HG02588 (cell line): ENCODE data around the gene DLX2.

ENCODE experiments used
- ATAC-seq: cut with Tn5 transposase; IDR thresholded peaks from one replicate; pipeline ENCODE4 v1.9.1; 2021; ENCODE audit warnings: mild to moderate bottlenecking, moderate library complexity; ENCODE audit not compliant: unreplicated experiment

Gene DLX2

GRCh38 chr2:172094294-172095145 is 8.2 kb downstream of the DLX2 start:
- ATAC-seq = no peak

- no peak for ATAC-seq
Measured at GRCh38 chr2:172093416-172094293, 9.0 kb downstream of the DLX2 start.

GRCh38 chr2:172092716-172093415 is 9.8 kb downstream of the DLX2 start:
- no peak for ATAC-seq

GRCh38 chr2:172091761-172092566 is 10.7 kb downstream of the DLX2 start:
- no peak for ATAC-seq

- ATAC-seq = no peak
Measured at GRCh38 chr2:172091000-172091641, 11.6 kb downstream of the DLX2 start.

GRCh38 chr2:172090044-172090961 is 12.4 kb downstream of the DLX2 start:
- ATAC-seq = no peak

- no peak for ATAC-seq
Measured at GRCh38 chr2:172089633-172090032, 13.1 kb downstream of the DLX2 start.

GRCh38 chr2:172089005-172089504 is 13.6 kb downstream of the DLX2 start:
- ATAC-seq = no peak

- ATAC-seq = no peak
Measured at GRCh38 chr2:172088245-172089004, 14.3 kb downstream of the DLX2 start.

GRCh38 chr2:172087780-172088244 is 14.9 kb downstream of the DLX2 start:
- no peak for ATAC-seq

- ATAC-seq = no peak
Measured at GRCh38 chr2:172087207-172087779, 15.4 kb downstream of the DLX2 start.

GRCh38 chr2:172086241-172087206 is 16.2 kb downstream of the DLX2 start:
- ATAC-seq = no peak

- ATAC-seq = peak; percentile 2
Measured at GRCh38 chr2:172085460-172086159, 17.1 kb downstream of the DLX2 start, which contains the start of gene DLX1. Gene DLX1, plus strand, starts transcription at chr2:172085507. Its CDS starts 171 bp downstream, at chr2:172085678.

GRCh38 chr2:172084645-172085459 is 17.8 kb downstream of the DLX2 start:
- peak; percentile 89 for ATAC-seq

GRCh38 chr2:172084395-172084644 is 18.4 kb downstream of the DLX2 start:
- peak; percentile 14 for ATAC-seq
